ENCODE data around the gene MAPK1. TPM values are rescaled to one million over a fixed set of nuclear protein-coding genes. Genes with fewer than 3 reads are reported as not detected.

The MAPK1 gene
- total RNA-seq, 2 experiments from 2014 or later = 39.6 to 79.8 TPM

- DNase-seq (ENCODE audit: low spot score) = peak; percentile 84
- no peaks in the 10 kb centered on the region for H4K20me1 ChIP-seq (ENCODE audit: insufficient read depth, low read length)
- intact Hi-C loops (cut with micrococcal nuclease; ENCODE audit: unreplicated experiment) = loop anchor here (1.0 to 2.0 kb wide), 2 partner anchors 225 to 240 kb away; partner anchors contain the start of gene PPM1F
- H3K9me2 ChIP-seq (ENCODE audit: insufficient read depth, low read length) = no peaks in the 10 kb centered on the region
- peak overlapping the region; percentile 43; the same call in 1 of the 2 replicates for H2AFZ ChIP-seq (ENCODE audit: low read length)
- H3K4me3 ChIP-seq (ENCODE audit: low read depth, low read length, poor library complexity, severe bottlenecking) = no peak overlapping the region
- H3K27ac ChIP-seq (ENCODE audit: low read depth, low read length, poor library complexity, severe bottlenecking) = no peak overlapping the region
- CTCF ChIA-PET (ENCODE audit: unreplicated experiment) = no interaction called here
- POLR2A ChIA-PET = no interaction called here
- no peaks in the 10 kb centered on the region for H3K79me2 ChIP-seq (ENCODE audit: insufficient read depth, low read depth, low read length)
- no peak for TF ChIP-seq EZH2phosphoT487 (IDR thresholded peaks at IDR 0.05; ENCODE audit: borderline replicate concordance, low read depth, low read length)
- peak; percentile 92 for TF ChIP-seq CTCF (conservative IDR thresholded peaks at IDR 0.05; ENCODE audit: low read length)
- peak overlapping the region; percentile 63 for H3K4me2 ChIP-seq (ENCODE audit: low read length)
- H3K4me1 ChIP-seq (ENCODE audit: insufficient read depth, low read length, poor library complexity, severe bottlenecking) = peaks cover 15% of the 10 kb centered on the region
- no TSS peak for BruUV-seq (replicated peaks)
- H3K36me3 ChIP-seq (ENCODE audit: insufficient read depth, low read length) = no peaks in the 10 kb centered on the region; the same call in 1 of the 2 replicates
- H3K9me3 ChIP-seq (ENCODE audit: low read length) = no peaks in the 10 kb centered on the region
These were observed 154.6 kb downstream of the MAPK1 start for GRCh38 chr22:21712751-21713427.

- Histone ChIP-seq H3K36me3 (ENCODE audit: insufficient read depth, low read length) (no peaks in the 10 kb centered on the region; the same call in 1 of the 2 replicates), H3K9me2 (ENCODE audit: insufficient read depth, low read length) (no peaks in the 10 kb centered on the region), H3K9me3 (ENCODE audit: low read length) (no peaks in the 10 kb centered on the region), H3K27ac (ENCODE audit: low read depth, low read length, poor library complexity, severe bottlenecking) (no peak overlapping the region), H2AFZ (ENCODE audit: low read length) (no peak overlapping the region), H4K20me1 (ENCODE audit: insufficient read depth, low read length) (no peaks in the 10 kb centered on the region), H3K4me1 (ENCODE audit: insufficient read depth, low read length, poor library complexity, severe bottlenecking) (peaks cover 25% of the 10 kb centered on the region), H3K4me2 (ENCODE audit: low read length) (no peak overlapping the region), H3K79me2 (ENCODE audit: insufficient read depth, low read depth, low read length) (no peaks in the 10 kb centered on the region), H3K4me3 (ENCODE audit: low read depth, low read length, poor library complexity, severe bottlenecking) (no peak overlapping the region)
- POLR2A ChIA-PET = no interaction called here
- no peak for TF ChIP-seq EZH2phosphoT487 (IDR thresholded peaks at IDR 0.05; ENCODE audit: borderline replicate concordance, low read depth, low read length)
- no peak for TF ChIP-seq CTCF (conservative IDR thresholded peaks at IDR 0.05; ENCODE audit: low read length)
- no TSS peak for BruUV-seq (replicated peaks)
- intact Hi-C loops (cut with micrococcal nuclease; ENCODE audit: unreplicated experiment) = loop anchor here (2.0 kb wide), 1 partner anchor 241 kb away; the partner anchor contains the start of gene PPM1F
- CTCF ChIA-PET (ENCODE audit: unreplicated experiment) = no interaction called here
- no peak for DNase-seq (ENCODE audit: low spot score)
These were observed 155.6 kb downstream of the MAPK1 start for GRCh38 chr22:21711851-21712250.

GRCh38 chr22:21710156-21710555 is 157.3 kb downstream of the MAPK1 start:
- intact Hi-C loops (cut with micrococcal nuclease; ENCODE audit: unreplicated experiment) = no loop called here
- BruUV-seq (replicated peaks) = no TSS peak

More at GRCh38 chr22:21710156-21710555, 157.3 kb downstream of the MAPK1 start:
- POLR2A ChIA-PET = interaction anchor here (0.6 kb wide), 1 partner anchor 26 kb away, joined by 3 read pairs; no protein-coding TSS in a partner anchor
- Histone ChIP-seq H3K9me3 (ENCODE audit: low read length) (no peaks in the 10 kb centered on the region), H3K4me2 (ENCODE audit: low read length) (no peak overlapping the region), H4K20me1 (ENCODE audit: insufficient read depth, low read length) (no peaks in the 10 kb centered on the region), H3K27ac (ENCODE audit: low read depth, low read length, poor library complexity, severe bottlenecking) (no peak overlapping the region), H3K4me3 (ENCODE audit: low read depth, low read length, poor library complexity, severe bottlenecking) (no peak overlapping the region), H3K79me2 (ENCODE audit: insufficient read depth, low read depth, low read length) (no peaks in the 10 kb centered on the region), H3K36me3 (ENCODE audit: insufficient read depth, low read length) (no peaks in the 10 kb centered on the region; the same call in 1 of the 2 replicates), H3K9me2 (ENCODE audit: insufficient read depth, low read length) (no peaks in the 10 kb centered on the region), H2AFZ (ENCODE audit: low read length) (no peak overlapping the region), H3K4me1 (ENCODE audit: insufficient read depth, low read length, poor library complexity, severe bottlenecking) (peaks cover 25% of the 10 kb centered on the region)
- TF ChIP-seq CTCF (conservative IDR thresholded peaks at IDR 0.05; ENCODE audit: low read length) = no peak
- TF ChIP-seq EZH2phosphoT487 (IDR thresholded peaks at IDR 0.05; ENCODE audit: borderline replicate concordance, low read depth, low read length) = no peak
- CTCF ChIA-PET (ENCODE audit: unreplicated experiment) = no interaction called here
- DNase-seq (ENCODE audit: low spot score) = no peak
